Calu3 (cell line): Measurements from ENCODE around the gene BCAS3. TPM values are rescaled to one million over a fixed set of nuclear protein-coding genes. Genes with fewer than 3 reads are reported as not detected.

Source experiments
- BruUV-seq: library from RNA; stranded (reverse); fragments of 400-500 nt; replicated peaks from 2 replicates; lab custom pipeline; 2021; lab: Mats Ljungman, UMichigan
- CTCF ChIA-PET: fragments of 300-600 bp; sonication (Branson Sonifier 250); formaldehyde crosslinking; loops from one replicate; lab custom pipeline; 2022; ENCODE audit warnings: antibody characterized with exemption; lab: Charles Lee
- DNase-seq: peaks from one replicate; pipeline ENCODE4 v3.0.0; 2022
- H3K27ac Mint-ChIP-seq: one replicate; pipeline ENCODE4 v1.8.0; 2022; ENCODE audit warnings: mixed read lengths; ENCODE audit not compliant: unreplicated experiment
- H3K27me3 Mint-ChIP-seq: one replicate; pipeline ENCODE4 v1.8.0; 2022; ENCODE audit warnings: mixed read lengths; ENCODE audit not compliant: unreplicated experiment
- H3K36me3 Mint-ChIP-seq: one replicate; pipeline ENCODE4 v1.8.0; 2022; ENCODE audit warnings: mild to moderate bottlenecking, moderate library complexity, mixed read lengths; ENCODE audit not compliant: insufficient read depth, unreplicated experiment
- H3K4me1 Mint-ChIP-seq: one replicate; pipeline ENCODE4 v1.8.0; 2022; ENCODE audit warnings: mild to moderate bottlenecking, low read depth, mixed read lengths; ENCODE audit not compliant: unreplicated experiment
- H3K4me3 Mint-ChIP-seq: one replicate; pipeline ENCODE4 v1.8.0; 2022; ENCODE audit warnings: mild to moderate bottlenecking, low read depth, moderate library complexity, mixed read lengths; ENCODE audit not compliant: unreplicated experiment
- H3K9me3 Mint-ChIP-seq: one replicate; pipeline ENCODE4 v1.8.0; 2022; ENCODE audit warnings: low read depth, mixed read lengths; ENCODE audit not compliant: unreplicated experiment
- intact Hi-C: fragments of 100-400 bp; cut with micrococcal nuclease; formaldehyde crosslinking; loops from one replicate; pipeline ENCODE4 v1.10.0; 2022; ENCODE audit not compliant: unreplicated experiment
- total RNA-seq: library from RNA; stranded (reverse); gene quantifications from 2 replicates; pipeline ENCODE4 v1.2.3, GENCODE V29; 2022
- TF ChIP-seq, protein P1 (sequence below): fragments of 200-600 bp; IDR thresholded peaks from one replicate; pipeline ENCODE4 v1.8.0; 2022; ENCODE audit warnings: antibody characterized with exemption; ENCODE audit not compliant: unreplicated experiment

Gene BCAS3
- total RNA-seq, 1 experiment from 2014 or later, result 10.9 TPM

DNA sequence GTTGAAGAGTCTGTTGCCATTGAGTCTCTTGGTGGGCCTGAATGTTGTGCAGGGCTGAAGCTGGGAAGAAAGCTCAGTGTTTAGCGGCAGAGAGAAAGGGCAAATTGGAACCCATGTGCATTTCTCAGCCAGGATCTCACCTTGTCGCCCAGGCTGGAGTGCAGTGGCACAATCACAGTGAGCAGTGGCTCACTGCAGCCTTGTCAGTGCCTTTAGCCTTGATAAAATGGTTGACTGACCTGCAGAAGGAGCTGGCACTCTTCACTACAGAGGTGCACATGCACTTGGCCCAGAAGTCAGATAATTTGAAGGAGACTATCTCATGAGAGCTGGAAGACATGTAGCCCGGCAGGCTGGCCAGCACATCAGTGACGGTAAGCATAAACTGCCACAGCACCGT is 597.7 kb downstream of the BCAS3 start:
- Mint-ChIP-seq H3K36me3 (no peaks in the 10 kb centered on the region), H3K27ac (no peak overlapping the region), H3K9me3 (no peaks in the 10 kb centered on the region), H3K4me1 (no peaks in the 10 kb centered on the region), H3K4me3 (no peak overlapping the region), H3K27me3 (no peaks in the 10 kb centered on the region)
- intact Hi-C loops, result no loop called here
- TF ChIP-seq, protein P1, sequence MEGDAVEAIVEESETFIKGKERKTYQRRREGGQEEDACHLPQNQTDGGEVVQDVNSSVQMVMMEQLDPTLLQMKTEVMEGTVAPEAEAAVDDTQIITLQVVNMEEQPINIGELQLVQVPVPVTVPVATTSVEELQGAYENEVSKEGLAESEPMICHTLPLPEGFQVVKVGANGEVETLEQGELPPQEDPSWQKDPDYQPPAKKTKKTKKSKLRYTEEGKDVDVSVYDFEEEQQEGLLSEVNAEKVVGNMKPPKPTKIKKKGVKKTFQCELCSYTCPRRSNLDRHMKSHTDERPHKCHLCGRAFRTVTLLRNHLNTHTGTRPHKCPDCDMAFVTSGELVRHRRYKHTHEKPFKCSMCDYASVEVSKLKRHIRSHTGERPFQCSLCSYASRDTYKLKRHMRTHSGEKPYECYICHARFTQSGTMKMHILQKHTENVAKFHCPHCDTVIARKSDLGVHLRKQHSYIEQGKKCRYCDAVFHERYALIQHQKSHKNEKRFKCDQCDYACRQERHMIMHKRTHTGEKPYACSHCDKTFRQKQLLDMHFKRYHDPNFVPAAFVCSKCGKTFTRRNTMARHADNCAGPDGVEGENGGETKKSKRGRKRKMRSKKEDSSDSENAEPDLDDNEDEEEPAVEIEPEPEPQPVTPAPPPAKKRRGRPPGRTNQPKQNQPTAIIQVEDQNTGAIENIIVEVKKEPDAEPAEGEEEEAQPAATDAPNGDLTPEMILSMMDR, result no peak
- CTCF ChIA-PET, result no interaction called here
- no peak for DNase-seq
- BruUV-seq, result no TSS peak

GRCh38 chr17:61276806-61277205 is 599.2 kb downstream of the BCAS3 start:
- no peak for DNase-seq
- intact Hi-C loops, result no loop called here
- Mint-ChIP-seq H3K4me3 (no peak overlapping the region), H3K36me3 (no peaks in the 10 kb centered on the region), H3K27me3 (no peaks in the 10 kb centered on the region), H3K4me1 (no peaks in the 10 kb centered on the region), H3K9me3 (no peaks in the 10 kb centered on the region), H3K27ac (no peak overlapping the region)
- CTCF ChIA-PET, result no interaction called here
- TF ChIP-seq, protein P1, result no peak
- BruUV-seq, result no TSS peak

DNA sequence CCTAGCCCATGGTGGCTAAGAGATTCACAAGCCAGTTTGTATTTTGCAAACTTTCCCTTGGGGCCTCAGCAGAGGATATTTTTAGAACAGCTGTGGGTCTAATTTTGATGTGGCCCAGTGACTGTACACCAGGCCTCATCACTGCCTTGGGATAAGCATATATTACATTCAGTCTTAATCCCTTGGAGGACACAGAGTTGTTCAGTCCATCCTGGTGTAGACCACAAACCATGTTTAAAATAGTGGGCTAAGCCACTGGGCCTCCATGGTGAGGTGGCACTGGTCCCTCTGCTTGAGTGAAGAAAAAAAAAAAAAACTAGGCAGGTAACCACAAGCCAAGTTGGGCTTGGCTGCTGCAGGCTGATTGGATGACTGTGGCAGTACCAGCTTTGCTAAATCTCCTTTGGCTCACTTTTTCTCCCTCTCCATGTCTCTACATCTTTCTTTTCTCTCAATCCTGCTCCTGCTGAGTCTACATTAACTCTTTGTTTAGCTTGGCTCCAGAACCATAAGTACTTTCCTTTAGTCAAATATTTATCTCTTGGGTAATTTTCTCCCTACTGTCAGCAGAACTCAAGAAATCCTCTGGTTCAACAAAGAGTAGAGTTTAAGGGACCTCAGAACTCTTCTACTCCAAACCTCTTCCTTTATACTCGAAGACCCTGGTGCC is 602.0 kb downstream of the BCAS3 start:
- no peak overlapping the region for H3K4me3 Mint-ChIP-seq
- no peak for DNase-seq
- intact Hi-C loops, result no loop called here
- no TSS peak for BruUV-seq
- H3K27me3 Mint-ChIP-seq, result no peaks in the 10 kb centered on the region
- H3K4me1 Mint-ChIP-seq, result no peaks in the 10 kb centered on the region
- CTCF ChIA-PET, result no interaction called here
- TF ChIP-seq, protein P1, result no peak
- no peak overlapping the region for H3K27ac Mint-ChIP-seq
- H3K9me3 Mint-ChIP-seq, result no peaks in the 10 kb centered on the region
- no peaks in the 10 kb centered on the region for H3K36me3 Mint-ChIP-seq

DNA sequence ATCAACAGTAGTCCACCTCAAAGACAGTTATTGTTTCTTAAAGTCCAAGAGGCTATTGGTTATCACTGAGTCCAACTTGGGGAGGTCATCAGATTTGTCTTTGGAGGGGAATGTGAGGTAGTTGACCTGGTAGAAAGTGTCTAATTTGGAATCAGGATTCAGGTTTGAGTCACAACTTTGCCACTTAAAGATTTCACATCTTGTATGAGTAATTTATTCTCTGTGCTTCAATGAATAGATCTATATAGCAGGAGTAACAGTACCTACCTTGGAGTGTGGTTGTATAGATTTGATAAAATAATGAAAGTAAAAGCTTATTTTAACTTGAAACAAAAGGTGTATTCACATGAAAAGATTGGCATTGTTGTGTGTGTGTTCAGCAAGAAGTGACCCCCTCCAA is 602.7 kb downstream of the BCAS3 start:
- Mint-ChIP-seq H3K36me3 (no peaks in the 10 kb centered on the region), H3K4me3 (no peak overlapping the region), H3K27me3 (no peaks in the 10 kb centered on the region), H3K9me3 (no peaks in the 10 kb centered on the region), H3K4me1 (no peaks in the 10 kb centered on the region), H3K27ac (no peak overlapping the region)
- no TSS peak for BruUV-seq
- CTCF ChIA-PET, result no interaction called here
- intact Hi-C loops, result no loop called here
- no peak for DNase-seq
- TF ChIP-seq, protein P1, result no peak
